Type B pancreatic cell (in vitro differentiated cells): ENCODE results near the gene ANTKMT. TPM values are rescaled to one million over a fixed set of nuclear protein-coding genes. Genes with fewer than 3 reads are reported as not detected.

ENCODE experiments used
- DNase-seq: peaks from one replicate; pipeline ENCODE4 v3.0.0; 2021; ENCODE audit warnings: mixed read lengths; ENCODE audit not compliant: unreplicated experiment; ENCODE audit errors: extremely low spot score
- H3K27ac Mint-ChIP-seq: 2 replicates; pipeline ENCODE4 v1.8.0; 2021; ENCODE audit warnings: mild to moderate bottlenecking, mixed read lengths
- H3K27me3 Mint-ChIP-seq: 2 replicates; pipeline ENCODE4 v1.8.0; 2021; ENCODE audit warnings: mixed read lengths
- H3K36me3 Mint-ChIP-seq: 2 replicates; pipeline ENCODE4 v1.8.0; 2021; ENCODE audit warnings: mixed read lengths
- H3K4me1 Mint-ChIP-seq: one replicate; pipeline ENCODE4 v1.8.0; 2021; ENCODE audit warnings: mixed read lengths; ENCODE audit not compliant: unreplicated experiment
- H3K4me3 Mint-ChIP-seq: 2 replicates; pipeline ENCODE4 v1.8.0; 2021; ENCODE audit warnings: mild to moderate bottlenecking, mixed read lengths
- H3K9me3 Mint-ChIP-seq: 2 replicates; pipeline ENCODE4 v1.8.0; 2021; ENCODE audit warnings: mixed read lengths
- total RNA-seq: library from RNA; stranded (reverse); gene quantifications from 2 replicates; pipeline ENCODE4 v1.2.1, GENCODE V29; 2021; ENCODE audit warnings: low replicate concordance
- TF ChIP-seq, protein P1 (sequence below): fragments of 200-600 bp; sonication (generic); conservative IDR thresholded peaks from 2 replicates; pipeline ENCODE4 v1.5.0; 2021; ENCODE audit warnings: antibody characterized with exemption, mild to moderate bottlenecking

Gene ANTKMT
- total RNA-seq, 1 donor from 2014 or later, result 33.5 TPM

DNA sequence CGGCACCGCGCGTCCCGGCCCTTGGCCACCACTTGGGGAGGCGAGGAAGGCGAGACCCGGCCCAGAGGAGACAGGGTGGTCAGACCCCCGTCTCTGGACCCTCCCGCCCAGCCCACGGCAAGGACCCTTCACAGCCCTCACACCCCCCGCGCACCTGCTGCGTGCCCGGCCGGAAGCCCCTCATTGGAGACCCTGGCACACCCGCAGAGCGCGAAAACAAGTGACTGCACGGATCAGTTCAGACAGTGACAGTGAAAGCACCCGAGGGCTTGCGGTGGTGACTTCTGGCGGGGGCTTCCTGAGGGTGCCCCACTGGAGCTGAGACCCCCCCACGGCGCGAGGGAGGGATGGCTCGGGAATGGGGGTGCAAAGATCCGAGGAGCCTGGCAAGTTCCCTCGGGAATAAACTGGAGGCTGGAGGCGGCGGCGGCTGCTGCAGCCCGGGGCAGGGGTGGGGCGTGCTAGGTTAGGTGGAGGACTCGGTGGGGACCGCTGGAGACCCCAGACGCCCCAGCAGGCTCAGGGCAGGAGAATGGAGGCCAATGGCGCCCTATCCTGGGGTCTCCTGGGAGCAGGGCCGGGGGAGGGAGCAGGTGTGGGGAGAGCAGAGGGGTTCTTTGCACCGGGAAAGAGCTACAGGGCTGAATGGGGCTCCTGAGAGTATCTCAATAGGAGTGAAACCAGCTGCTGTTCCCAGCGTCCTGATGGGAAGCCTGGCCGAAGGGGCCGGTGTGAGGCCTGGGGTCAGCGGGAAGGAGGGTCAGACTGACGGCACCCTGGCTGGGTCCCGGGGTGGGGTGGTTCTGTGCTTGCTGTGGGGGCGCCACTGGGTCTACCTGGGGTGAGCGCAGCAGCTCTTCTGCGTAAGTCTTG, 14.5 kb upstream of the ANTKMT start:
- TF ChIP-seq, protein P1, sequence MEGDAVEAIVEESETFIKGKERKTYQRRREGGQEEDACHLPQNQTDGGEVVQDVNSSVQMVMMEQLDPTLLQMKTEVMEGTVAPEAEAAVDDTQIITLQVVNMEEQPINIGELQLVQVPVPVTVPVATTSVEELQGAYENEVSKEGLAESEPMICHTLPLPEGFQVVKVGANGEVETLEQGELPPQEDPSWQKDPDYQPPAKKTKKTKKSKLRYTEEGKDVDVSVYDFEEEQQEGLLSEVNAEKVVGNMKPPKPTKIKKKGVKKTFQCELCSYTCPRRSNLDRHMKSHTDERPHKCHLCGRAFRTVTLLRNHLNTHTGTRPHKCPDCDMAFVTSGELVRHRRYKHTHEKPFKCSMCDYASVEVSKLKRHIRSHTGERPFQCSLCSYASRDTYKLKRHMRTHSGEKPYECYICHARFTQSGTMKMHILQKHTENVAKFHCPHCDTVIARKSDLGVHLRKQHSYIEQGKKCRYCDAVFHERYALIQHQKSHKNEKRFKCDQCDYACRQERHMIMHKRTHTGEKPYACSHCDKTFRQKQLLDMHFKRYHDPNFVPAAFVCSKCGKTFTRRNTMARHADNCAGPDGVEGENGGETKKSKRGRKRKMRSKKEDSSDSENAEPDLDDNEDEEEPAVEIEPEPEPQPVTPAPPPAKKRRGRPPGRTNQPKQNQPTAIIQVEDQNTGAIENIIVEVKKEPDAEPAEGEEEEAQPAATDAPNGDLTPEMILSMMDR, result no peak
- peak overlapping the region; percentile 71 for H3K4me3 Mint-ChIP-seq
- no peak for DNase-seq
- H3K27ac Mint-ChIP-seq, result no peak overlapping the region
- peaks cover 75% of the 10 kb centered on the region for H3K27me3 Mint-ChIP-seq
- no peaks in the 10 kb centered on the region for H3K9me3 Mint-ChIP-seq
- H3K4me1 Mint-ChIP-seq, result no peaks in the 10 kb centered on the region
- H3K36me3 Mint-ChIP-seq, result no peaks in the 10 kb centered on the region

DNA sequence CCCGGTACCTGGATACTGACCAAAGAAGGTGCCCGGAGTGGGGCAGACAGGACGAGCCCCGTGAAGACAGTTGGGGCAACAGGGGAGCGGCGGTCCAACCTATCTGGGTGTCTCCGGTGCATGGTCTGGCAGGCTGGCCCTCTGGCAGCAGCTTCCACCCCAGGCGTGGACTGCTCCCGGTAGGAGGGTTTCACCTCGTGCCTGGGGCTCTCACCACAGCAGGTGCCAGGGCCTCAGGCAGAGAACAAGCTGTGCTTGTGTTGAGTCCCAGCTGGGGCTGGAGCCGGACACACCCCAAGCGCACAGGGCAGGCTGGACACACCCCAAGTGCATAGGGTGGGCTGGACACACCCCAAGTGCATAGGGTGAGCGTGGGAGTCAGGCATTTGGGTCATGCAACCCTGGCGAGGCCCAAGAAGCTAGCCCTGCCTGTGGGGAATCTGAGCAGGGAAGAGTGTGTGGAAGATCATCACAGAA, 13.8 kb upstream of the ANTKMT start:
- no peaks in the 10 kb centered on the region for H3K4me1 Mint-ChIP-seq
- no peaks in the 10 kb centered on the region for H3K36me3 Mint-ChIP-seq
- H3K9me3 Mint-ChIP-seq, result no peaks in the 10 kb centered on the region
- DNase-seq, result no peak
- TF ChIP-seq, protein P1, result no peak
- no peak overlapping the region for H3K27ac Mint-ChIP-seq
- H3K27me3 Mint-ChIP-seq, result peaks cover 68% of the 10 kb centered on the region
- H3K4me3 Mint-ChIP-seq, result no peak overlapping the region

DNA sequence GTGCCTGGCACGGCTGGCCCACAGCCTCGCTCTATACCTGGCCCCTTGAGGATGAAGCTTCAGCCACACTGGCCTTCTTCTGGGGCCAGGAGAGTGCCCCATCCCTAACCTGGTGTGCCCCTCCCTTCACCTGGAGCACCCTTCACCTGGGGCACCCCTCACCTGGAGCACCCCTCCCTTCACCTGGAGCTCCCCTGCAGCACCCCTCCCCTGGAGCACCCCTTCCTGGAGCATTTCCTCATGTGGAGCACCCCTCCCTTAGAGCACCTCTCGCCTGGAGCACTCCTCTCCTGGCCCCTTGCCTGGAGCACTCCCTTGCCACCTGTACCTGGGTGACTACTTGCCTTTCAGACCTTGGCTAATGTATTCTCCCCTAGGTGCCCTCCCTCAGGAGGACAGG, 12.9 kb upstream of the ANTKMT start:
- no peaks in the 10 kb centered on the region for H3K9me3 Mint-ChIP-seq
- TF ChIP-seq, protein P1, result no peak
- DNase-seq, result no peak
- peaks cover 64% of the 10 kb centered on the region for H3K27me3 Mint-ChIP-seq
- peak overlapping the region; percentile 41 for H3K4me3 Mint-ChIP-seq
- no peaks in the 10 kb centered on the region for H3K36me3 Mint-ChIP-seq
- no peak overlapping the region for H3K27ac Mint-ChIP-seq
- H3K4me1 Mint-ChIP-seq, result peaks cover 4% of the 10 kb centered on the region

- no peak for DNase-seq
- H3K4me3 Mint-ChIP-seq, result no peak overlapping the region
- no peak overlapping the region for H3K27ac Mint-ChIP-seq
- H3K27me3 Mint-ChIP-seq, result peaks cover 55% of the 10 kb centered on the region
- no peaks in the 10 kb centered on the region for H3K36me3 Mint-ChIP-seq
- TF ChIP-seq, protein P1, result no peak
- H3K9me3 Mint-ChIP-seq, result no peaks in the 10 kb centered on the region
- peaks cover 4% of the 10 kb centered on the region for H3K4me1 Mint-ChIP-seq
Observed at GRCh38 chr16:708959-709358, 12.0 kb upstream of the ANTKMT start.

DNA sequence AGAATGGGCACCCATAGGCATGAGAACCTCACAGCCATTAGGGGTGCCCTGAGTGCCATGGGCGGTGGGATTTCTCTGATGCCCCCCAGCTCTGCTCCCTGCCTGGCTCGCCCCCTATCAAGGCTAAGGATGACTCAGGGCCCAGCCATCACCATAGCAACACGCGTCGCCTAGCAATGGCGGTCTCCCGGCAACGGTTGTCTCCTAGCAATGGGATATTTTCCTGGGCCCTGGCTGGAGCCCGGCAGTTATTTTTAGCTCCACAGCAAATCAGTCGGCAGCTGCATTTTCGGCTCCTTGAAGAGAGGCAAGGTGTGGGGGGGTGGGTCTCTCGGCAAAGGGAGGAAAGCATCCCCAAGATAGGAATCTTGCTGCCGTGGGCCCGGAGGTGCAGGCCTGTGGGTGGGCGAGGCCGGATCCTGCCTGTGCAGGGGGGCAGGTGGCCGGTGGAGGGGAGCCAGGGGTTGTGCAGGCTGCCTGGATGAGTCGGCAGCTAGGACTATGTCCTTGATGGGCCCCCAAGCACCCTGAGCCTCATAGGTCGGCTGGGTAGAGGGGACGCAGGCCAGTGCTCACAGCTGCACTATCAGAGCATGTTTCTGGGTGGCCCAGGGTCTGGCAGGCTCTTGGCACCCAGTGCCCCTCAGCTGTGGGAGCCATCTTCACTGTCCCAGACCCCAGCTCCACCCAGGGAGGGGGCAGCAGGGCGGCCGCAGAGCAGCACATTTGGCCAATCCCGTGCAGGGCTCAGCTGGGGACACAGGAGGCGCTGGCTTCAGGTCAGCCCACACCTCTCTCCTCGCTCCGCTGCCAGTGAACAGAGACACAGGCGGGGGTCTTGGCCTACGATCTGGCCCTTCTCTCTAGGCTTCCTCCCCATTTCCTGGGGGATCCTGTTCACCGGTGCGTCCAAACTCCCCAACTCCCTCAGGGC, 11.1 kb upstream of the ANTKMT start:
- Mint-ChIP-seq H3K9me3 (no peaks in the 10 kb centered on the region), H3K4me3 (peak overlapping the region; percentile 52), H3K4me1 (peaks cover 4% of the 10 kb centered on the region), H3K27ac (peak overlapping the region; percentile 67), H3K27me3 (peaks cover 50% of the 10 kb centered on the region), H3K36me3 (no peaks in the 10 kb centered on the region)
- DNase-seq, result no peak
- TF ChIP-seq, protein P1, result no peak
